Measurements from ENCODE around the gene RFPL1.
"Not testable (repeated sequence)": the region's sequence is repeated elsewhere in the genome, so short reads cannot be mapped to it uniquely, and the experiment has no call there.

Gene RFPL1

GRCh38 chr22:29489127-29489780 lies 50.9 kb downstream of the RFPL1 start:
- H3K4me1 ChIP-seq (ENCODE audit: insufficient read depth, low read length); H3K27me3 ChIP-seq (ENCODE audit: insufficient read depth, low read length); H3K4me3 ChIP-seq (ENCODE audit: low read length); H3K9ac ChIP-seq (ENCODE audit: low read depth, low read length); H3K9me3 ChIP-seq (ENCODE audit: insufficient read depth, low read depth, low read length); H3K27ac ChIP-seq (ENCODE audit: low read depth, low read length): not testable (repeated sequence)
- WGBS, result 93% methylated on average over 8 of the region's 8 CpGs
- H3K36me3 ChIP-seq (ENCODE audit: insufficient read depth, low read length), result peaks cover 39% of the 10 kb centered on the region

DNA sequence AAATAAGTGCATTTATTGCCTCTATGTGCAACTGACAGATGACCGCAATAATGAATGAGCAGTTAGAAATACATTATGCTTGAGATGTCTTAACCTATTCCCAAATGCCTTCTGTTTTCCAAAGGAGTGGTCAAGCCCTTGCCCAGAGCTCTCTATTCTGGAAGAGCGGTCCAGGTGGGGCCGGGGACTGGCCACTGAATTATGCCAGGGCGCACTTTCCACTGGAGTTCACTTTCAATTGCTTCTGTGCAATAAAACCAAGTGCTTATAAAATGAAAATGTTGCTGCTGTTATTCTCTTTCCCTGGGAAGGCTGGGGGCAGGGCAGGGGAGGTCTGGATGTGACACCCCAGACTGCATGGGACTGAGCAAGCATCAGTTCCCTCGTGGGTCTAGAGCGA lies 52.6 kb downstream of the RFPL1 start:
- WGBS, result 93% methylated on average over 6 of the region's 6 CpGs
- no peaks in the 10 kb centered on the region for H3K27me3 ChIP-seq (ENCODE audit: insufficient read depth, low read length)

More for the DNA sequence above, 52.6 kb downstream of the RFPL1 start:
- Histone ChIP-seq H3K4me3 (ENCODE audit: low read length) (no peak overlapping the region), H3K9ac (ENCODE audit: low read depth, low read length) (no peak overlapping the region), H3K4me1 (ENCODE audit: insufficient read depth, low read length) (no peaks in the 10 kb centered on the region), H3K9me3 (ENCODE audit: insufficient read depth, low read depth, low read length) (no peaks in the 10 kb centered on the region), H3K27ac (ENCODE audit: low read depth, low read length) (no peak overlapping the region), H3K36me3 (ENCODE audit: insufficient read depth, low read length) (peaks cover 24% of the 10 kb centered on the region)
